GM12874 (cell line): Measurements from ENCODE around the gene OPN3.

ENCODE experiments used
- TF ChIP-seq, protein P1 (sequence below): IDR thresholded peaks from 2 replicates; pipeline ENCODE4 v1.5.1; 2011; ENCODE audit warnings: low read depth, mild to moderate bottlenecking, control low read depth, low read length, moderate library complexity; ENCODE audit not compliant: insufficient read depth

OPN3 gene

DNA sequence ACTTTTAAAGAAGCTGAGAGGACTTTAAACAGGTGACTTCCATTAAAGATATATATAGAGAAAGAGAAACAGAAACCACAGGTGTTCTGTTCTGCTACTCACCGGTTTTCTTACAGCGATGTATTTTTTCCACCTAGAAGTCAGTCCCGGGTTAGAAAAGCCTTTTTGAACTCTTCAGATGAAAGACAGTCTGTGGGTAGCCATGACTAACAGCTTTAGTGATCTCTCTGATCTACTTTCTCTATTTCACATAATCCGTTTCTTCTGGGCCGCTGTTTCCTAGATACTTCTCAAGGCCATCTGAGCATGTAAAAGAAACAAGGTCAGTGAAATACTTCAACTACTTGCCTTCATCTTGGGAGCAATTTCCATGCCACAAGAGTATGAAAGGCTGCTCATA, 37.0 kb upstream of the OPN3 start:
- TF ChIP-seq, protein P1, sequence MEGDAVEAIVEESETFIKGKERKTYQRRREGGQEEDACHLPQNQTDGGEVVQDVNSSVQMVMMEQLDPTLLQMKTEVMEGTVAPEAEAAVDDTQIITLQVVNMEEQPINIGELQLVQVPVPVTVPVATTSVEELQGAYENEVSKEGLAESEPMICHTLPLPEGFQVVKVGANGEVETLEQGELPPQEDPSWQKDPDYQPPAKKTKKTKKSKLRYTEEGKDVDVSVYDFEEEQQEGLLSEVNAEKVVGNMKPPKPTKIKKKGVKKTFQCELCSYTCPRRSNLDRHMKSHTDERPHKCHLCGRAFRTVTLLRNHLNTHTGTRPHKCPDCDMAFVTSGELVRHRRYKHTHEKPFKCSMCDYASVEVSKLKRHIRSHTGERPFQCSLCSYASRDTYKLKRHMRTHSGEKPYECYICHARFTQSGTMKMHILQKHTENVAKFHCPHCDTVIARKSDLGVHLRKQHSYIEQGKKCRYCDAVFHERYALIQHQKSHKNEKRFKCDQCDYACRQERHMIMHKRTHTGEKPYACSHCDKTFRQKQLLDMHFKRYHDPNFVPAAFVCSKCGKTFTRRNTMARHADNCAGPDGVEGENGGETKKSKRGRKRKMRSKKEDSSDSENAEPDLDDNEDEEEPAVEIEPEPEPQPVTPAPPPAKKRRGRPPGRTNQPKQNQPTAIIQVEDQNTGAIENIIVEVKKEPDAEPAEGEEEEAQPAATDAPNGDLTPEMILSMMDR, result no peak

DNA sequence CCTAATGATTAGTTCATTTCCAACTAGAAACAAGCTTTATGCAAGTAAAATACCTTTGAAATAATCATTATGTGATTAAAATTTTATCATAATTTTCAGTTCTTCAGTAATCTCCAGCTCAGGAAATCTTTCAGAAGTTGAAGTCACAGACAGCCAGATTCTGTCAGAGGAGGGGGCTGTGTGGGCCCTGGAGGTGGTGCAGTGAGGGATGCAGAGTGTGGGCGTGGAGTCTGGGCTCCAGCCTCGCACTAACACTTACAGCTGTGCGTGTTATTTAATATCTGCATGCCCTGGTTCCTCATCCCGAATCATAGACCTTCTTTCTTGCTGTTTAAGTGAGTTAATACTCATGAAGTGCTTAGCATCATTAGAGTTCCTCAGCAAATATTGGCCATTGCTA, 35.8 kb upstream of the OPN3 start:
- TF ChIP-seq, protein P1, result no peak

DNA sequence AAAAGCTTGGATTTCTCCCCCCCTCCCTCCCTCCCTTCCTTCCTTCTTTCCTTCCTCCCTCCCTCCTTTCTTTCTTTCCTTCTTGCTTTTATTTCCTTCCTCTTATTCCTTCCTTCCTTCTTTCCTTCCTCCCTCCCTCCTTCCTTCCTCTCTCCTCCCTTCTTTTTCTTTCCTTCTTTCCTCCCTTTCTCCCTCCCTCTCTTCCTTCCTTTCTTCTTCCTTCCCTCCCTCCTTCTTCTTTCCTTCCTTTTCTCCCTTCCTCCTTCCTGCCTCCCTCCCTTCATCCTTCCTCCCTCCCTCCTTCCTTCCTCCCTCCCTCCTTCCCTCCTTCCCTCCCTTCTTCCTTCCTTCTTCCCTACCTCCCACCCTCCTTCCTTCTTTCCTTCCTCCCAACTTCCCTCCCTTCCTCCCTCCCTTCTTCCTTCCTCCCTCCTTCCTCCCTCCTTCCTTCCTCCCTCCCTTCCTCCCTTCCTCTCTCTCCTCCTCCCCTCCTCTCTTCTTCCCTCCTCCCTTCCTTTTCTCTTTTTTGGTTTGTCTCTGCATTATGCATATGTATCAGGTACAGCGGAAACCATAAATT, 34.7 kb upstream of the OPN3 start:
- TF ChIP-seq, protein P1, result no peak

DNA sequence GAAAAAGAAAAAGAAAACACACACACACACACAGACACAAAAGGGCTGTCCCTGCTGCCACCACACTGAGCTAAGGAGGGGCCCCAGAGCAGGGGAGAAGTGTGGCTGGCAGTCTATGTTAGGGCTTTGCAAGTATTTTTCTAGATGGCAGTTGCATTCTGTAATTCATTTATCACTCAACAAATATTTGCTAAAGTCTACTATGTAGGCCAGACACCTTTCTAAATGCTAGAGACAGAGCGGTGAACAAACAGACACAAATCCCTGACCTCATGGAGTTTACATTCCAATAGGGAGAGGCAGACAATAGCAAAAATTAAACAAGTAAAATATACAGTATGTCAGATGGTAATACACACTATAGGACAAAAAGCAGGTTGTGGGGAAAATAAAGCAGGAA, 32.1 kb upstream of the OPN3 start:
- TF ChIP-seq, protein P1, result no peak

DNA sequence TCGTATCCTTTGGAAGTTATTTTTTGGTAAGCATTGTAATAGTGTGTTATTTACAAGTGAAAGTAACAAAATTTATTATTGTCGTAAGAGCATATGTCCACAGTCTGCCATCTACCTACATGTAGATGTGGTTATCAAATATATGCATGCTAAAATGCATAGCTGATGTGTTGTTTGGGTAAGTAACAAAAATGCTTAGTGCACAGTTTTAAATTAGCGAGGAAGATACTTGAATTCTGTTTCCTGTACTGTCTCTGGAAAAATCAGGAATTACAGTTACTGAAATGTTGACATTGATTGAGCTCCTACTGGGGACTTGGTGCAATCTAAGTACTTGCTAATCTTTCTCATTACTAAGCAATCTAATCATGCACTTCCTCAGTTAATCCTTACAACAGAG, 26.2 kb upstream of the OPN3 start:
- TF ChIP-seq, protein P1, result no peak

DNA sequence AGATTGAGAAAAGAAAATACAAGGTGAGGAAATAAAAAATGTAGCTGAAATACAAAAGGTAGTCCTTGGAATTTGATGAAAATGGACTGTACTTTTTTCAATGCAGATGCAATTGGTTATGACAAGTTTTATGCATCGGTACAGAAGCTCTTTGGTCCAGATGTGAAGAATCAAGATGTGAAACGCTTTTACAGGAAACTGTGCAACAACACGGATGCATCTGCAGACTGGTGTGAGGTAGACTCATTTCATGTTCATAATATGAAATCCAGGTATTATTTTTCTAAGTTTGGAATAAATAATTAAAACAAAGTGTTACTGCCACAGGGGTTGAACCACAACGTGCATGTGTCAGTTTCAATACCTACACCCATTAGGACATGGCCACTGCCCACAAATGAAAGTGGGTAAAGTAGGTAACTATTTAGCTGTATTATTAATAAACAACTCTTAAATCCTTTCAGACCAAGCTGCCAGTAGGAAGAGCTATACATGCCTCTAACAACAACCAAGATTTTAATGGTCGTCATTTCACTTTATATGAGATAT, 20.3 kb upstream of the OPN3 start:
- TF ChIP-seq, protein P1, result no peak

DNA sequence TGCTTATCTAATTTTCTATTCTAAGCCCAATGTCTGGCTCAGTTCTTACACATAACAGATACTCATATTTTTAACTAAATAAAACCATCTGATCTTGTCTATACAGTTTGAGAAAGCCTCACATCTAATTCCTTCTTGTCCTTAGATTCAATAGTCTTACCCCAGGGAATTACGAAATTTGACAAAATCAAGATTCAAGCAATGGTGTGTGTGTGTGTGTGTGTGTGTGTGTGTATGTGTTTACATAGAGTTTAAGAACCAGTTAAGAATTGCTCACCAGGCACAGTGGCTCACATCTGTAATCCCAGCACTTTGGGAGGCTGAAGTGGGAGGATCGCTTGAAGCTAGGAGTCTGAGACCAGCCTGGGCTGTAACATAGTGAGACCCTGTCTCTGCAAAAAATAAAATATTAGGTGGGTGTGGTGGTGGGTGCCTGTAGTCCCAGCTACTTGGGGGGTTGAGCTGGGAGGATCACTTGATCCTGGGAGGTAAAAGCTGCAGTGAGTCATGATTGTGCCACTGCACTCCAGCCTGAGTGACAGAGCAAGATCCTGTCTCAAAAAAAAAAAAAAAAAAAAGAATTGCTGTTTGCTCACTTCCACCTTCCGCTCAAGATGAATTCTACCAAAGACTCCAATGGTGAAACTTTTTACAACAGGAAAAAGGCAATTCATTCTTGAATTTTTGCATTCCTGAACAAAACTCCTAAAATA, 18.1 kb upstream of the OPN3 start:
- TF ChIP-seq, protein P1, result no peak
